NT2/D1 (cell line): ENCODE measurements around the gene FNDC7.

Experiments used
- DNase-seq: peaks from one replicate; pipeline ENCODE4 v3.0.0-alpha.2; 2011; ENCODE audit warnings: low read depth, low spot score
- H3K27me3 ChIP-seq: 2 replicates; pipeline ENCODE4 v1.6.0; 2011; ENCODE audit warnings: mild to moderate bottlenecking; ENCODE audit not compliant: insufficient read length, insufficient read depth
- H3K36me3 ChIP-seq: 2 replicates; pipeline ENCODE4 v1.6.1; 2011; ENCODE audit warnings: mild to moderate bottlenecking, low read length, mixed read lengths; ENCODE audit not compliant: insufficient read depth, insufficient read length
- H3K4me1 ChIP-seq: 2 replicates; pipeline ENCODE4 v1.5.1; 2011; ENCODE audit not compliant: insufficient read depth, insufficient read length
- H3K4me3 ChIP-seq: 2 replicates; pipeline ENCODE4 v1.5.1; 2011; ENCODE audit warnings: low read depth; ENCODE audit not compliant: insufficient read length
- H3K9ac ChIP-seq: 2 replicates; pipeline ENCODE4 v1.6.0; 2011; ENCODE audit warnings: low read depth; ENCODE audit not compliant: insufficient read length
- H3K9me3 ChIP-seq: 2 replicates; pipeline ENCODE4 v1.5.1; 2011; ENCODE audit warnings: mild to moderate bottlenecking, low read length; ENCODE audit not compliant: insufficient read depth
- SUZ12 ChIP-seq: IDR thresholded peaks from 2 replicates; pipeline ENCODE4 v1.6.1; 2011; ENCODE audit not compliant: insufficient read length, insufficient read depth; ENCODE audit errors: extremely low read depth
- YY1 ChIP-seq: IDR thresholded peaks from 2 replicates; pipeline ENCODE4 v1.6.1; 2011; ENCODE audit not compliant: insufficient read length, insufficient read depth
- ZNF274 ChIP-seq: IDR thresholded peaks from 2 replicates; pipeline ENCODE4 v1.6.1; 2011; ENCODE audit warnings: mild to moderate bottlenecking, low read depth, low read length

The FNDC7 gene

DNA sequence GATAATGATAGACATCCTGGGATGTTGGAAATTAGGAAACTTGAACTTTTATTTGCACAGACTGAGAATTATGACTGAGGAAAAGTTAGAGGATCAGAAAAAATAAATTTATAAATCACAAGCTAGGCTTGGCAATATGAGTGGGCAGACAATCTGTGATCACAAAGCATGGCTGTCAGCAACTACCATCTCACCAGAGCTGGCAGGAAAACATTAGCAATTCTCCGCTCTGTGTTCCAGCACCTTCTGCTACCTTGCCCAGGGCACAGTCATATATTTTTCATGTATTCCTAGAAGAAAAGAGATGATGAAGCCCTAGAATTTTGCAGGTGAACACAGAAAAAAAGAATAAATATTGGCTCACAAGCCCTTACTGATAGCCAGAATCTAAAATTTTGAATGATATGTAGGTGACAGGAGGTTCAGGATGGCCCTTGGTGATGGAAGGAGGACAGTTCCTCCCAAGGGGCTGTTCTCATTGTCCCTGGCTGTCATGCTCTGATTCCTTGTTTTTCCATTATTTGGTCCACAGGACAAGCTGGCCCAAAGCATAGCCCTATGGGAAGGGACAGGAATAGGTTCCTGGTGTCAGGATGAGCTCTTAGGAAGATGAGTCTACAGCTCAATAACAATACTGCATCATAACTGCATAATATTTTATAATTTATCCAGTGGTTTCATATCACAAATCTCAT lies 21.6 kb downstream of the FNDC7 start:
- H3K9me3 ChIP-seq, result no peaks in the 10 kb centered on the region
- H3K4me3 ChIP-seq, result no peak overlapping the region
- H3K4me1 ChIP-seq, result peaks cover 2% of the 10 kb centered on the region
- H3K9ac ChIP-seq, result no peak overlapping the region
- DNase-seq, result no peak
- H3K36me3 ChIP-seq, result no peaks in the 10 kb centered on the region
- H3K27me3 ChIP-seq, result no peaks in the 10 kb centered on the region
- TF ChIP-seq ZNF274 (no peak), YY1 (no peak), SUZ12 (no peak)

DNA sequence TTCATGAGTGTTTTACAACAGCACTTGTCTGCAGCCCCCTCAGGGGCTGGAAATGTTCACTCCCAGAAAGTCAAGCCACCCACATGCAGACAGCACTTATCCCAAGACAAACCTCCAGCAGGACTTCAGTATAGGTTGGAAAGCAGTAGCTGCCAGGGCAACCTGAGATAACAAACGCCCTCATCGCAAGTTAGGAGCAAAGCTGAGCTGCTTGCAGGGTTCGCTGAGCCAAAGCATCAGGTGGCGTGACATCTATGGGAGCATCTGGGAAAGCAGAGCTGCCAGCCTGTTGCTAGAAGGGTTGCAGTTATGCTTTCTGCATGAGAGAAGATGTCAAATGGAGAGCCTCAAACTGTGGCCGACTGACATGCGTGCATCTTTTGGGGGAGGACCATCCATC lies 29.5 kb downstream of the FNDC7 start:
- Histone ChIP-seq H3K9ac (no peak overlapping the region), H3K4me1 (peaks cover 2% of the 10 kb centered on the region), H3K4me3 (no peak overlapping the region), H3K36me3 (no peaks in the 10 kb centered on the region), H3K9me3 (no peaks in the 10 kb centered on the region), H3K27me3 (peaks cover 9% of the 10 kb centered on the region)
- DNase-seq, result no peak
- TF ChIP-seq SUZ12 (no peak), ZNF274 (no peak), YY1 (no peak)

GRCh38 chr1:108745980-108746381 lies 33.3 kb downstream of the FNDC7 start:
- H3K36me3 ChIP-seq, result peaks cover 21% of the 10 kb centered on the region
- H3K27me3 ChIP-seq, result peaks cover 9% of the 10 kb centered on the region
- DNase-seq, result no peak
- H3K9me3 ChIP-seq, result no peaks in the 10 kb centered on the region
- H3K9ac ChIP-seq, result no peak overlapping the region
- no peak overlapping the region for H3K4me3 ChIP-seq
- no peak for TF ChIP-seq SUZ12
- TF ChIP-seq ZNF274, result no peak
- TF ChIP-seq YY1, result no peak
- no peaks in the 10 kb centered on the region for H3K4me1 ChIP-seq

GRCh38 chr1:108746382-108747170 lies 33.9 kb downstream of the FNDC7 start, which contains the start of gene STXBP3:
Gene STXBP3 (plus strand): TSS chr1:108746674. CDS start chr1:108746738, 64 bp downstream.
- peak; percentile 98 for DNase-seq
- Histone ChIP-seq H3K9me3 (no peaks in the 10 kb centered on the region), H3K27me3 (peaks cover 9% of the 10 kb centered on the region), H3K4me3 (peak within 1 kb of the TSS; percentile 86), H3K36me3 (peaks cover 25% of the 10 kb centered on the region), H3K9ac (peak within 1 kb of the TSS; percentile 96), H3K4me1 (no peaks in the 10 kb centered on the region)
- TF ChIP-seq YY1, result peak; percentile 28
- no peak for TF ChIP-seq SUZ12

DNA sequence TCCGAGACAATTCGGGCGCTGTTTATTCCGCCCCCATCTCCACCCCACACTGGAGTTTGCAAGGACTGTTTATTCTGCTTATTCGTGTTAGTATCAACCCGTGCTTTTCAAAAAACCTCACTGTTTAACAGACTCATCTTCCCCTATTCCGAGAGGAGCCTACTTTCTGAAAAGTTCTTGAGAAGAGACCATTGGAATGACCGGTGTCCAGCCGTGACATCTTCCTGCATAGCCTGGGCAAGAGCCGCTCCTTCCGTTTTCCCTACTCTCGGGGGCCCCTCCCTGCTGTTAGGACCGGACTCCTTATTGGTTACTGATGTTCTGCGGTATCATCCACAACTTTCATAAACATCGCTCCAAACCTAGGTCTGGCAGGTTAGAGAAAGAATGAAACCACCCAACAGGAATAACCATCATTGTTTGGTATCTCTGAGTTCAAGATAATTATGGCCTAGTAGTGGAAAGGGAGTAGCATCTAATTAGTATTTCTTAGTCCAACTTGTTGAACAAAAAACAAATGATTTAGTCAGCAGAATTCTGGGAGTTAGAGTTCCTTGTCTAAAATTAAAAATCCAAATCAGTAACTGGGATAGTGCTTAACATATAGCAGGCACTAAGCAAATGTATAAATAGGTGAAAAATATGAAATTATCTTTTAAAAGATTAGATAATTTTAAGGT lies 34.6 kb downstream of the FNDC7 start:
- Histone ChIP-seq H3K36me3 (peaks cover 32% of the 10 kb centered on the region), H3K27me3 (peaks cover 9% of the 10 kb centered on the region), H3K9ac (peak overlapping the region; percentile 96), H3K9me3 (no peaks in the 10 kb centered on the region), H3K4me1 (no peaks in the 10 kb centered on the region), H3K4me3 (peak overlapping the region; percentile 86)
- DNase-seq, result peak; percentile 40
- no peak for TF ChIP-seq SUZ12
- TF ChIP-seq ZNF274, result no peak
- no peak for TF ChIP-seq YY1

DNA sequence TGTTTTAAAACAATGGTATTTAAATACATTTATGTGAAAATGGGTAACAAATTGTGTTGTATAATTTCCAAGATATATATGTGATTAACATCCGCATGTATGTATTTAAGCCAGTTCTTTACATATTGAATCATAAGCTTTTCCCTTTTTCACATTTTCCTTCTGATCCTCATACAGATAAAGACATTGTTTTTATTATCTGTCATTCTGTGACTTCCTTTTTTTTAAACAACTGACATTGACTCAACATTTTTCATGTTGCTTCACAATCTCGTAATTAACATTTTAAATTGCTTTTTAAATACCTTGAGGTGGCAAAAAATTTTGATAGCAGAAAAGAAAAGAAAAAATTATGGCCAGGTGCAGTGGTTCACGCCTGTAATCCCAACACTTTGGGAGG lies 35.2 kb downstream of the FNDC7 start:
- TF ChIP-seq SUZ12 (no peak), ZNF274 (no peak), YY1 (no peak)
- no peaks in the 10 kb centered on the region for H3K9me3 ChIP-seq
- H3K27me3 ChIP-seq, result peaks cover 9% of the 10 kb centered on the region
- H3K4me1 ChIP-seq, result no peaks in the 10 kb centered on the region
- peaks cover 38% of the 10 kb centered on the region for H3K36me3 ChIP-seq
- H3K9ac ChIP-seq, result no peak overlapping the region
- H3K4me3 ChIP-seq, result peak overlapping the region; percentile 86
- no peak for DNase-seq

- Histone ChIP-seq H3K27me3 (peaks cover 9% of the 10 kb centered on the region), H3K4me3 (no peak overlapping the region), H3K4me1 (no peaks in the 10 kb centered on the region), H3K9me3 (no peaks in the 10 kb centered on the region), H3K36me3 (peaks cover 50% of the 10 kb centered on the region), H3K9ac (no peak overlapping the region)
- no peak for DNase-seq
- TF ChIP-seq YY1, result no peak
Measured at GRCh38 chr1:108749081-108749480, 36.4 kb downstream of the FNDC7 start.
